Astrocyte (in vitro differentiated cells and primary cell): ENCODE data around the gene TRIM47. TPM values are rescaled to one million over a fixed set of nuclear protein-coding genes. Genes with fewer than 3 reads are reported as not detected.
A peak's percentile ranks its signal among the peaks of the same experiment; 100 is the strongest.

Experiments
- DNase-seq: peaks from one replicate; pipeline ENCODE4 v3.0.0-alpha.2; 2010; ENCODE audit warnings: low read depth
- FAIRE-seq: peaks from 2 replicates; lab custom pipeline; 2011; peaks lifted over from hg19 to GRCh38; lab: Jason Lieb, UNC
- H2AFZ ChIP-seq: 2 replicates; pipeline ENCODE4 v1.6.0; 2012; ENCODE audit warnings: low read depth, low read length, inconsistent platforms
- H3K27ac ChIP-seq: 2 replicates; pipeline ENCODE4 v1.5.1; 2011; ENCODE audit warnings: low read depth, low read length, inconsistent platforms
- H3K27me3 ChIP-seq: 2 replicates; pipeline ENCODE4 v1.6.0; 2011; ENCODE audit warnings: low read length, inconsistent platforms; ENCODE audit not compliant: insufficient read depth
- H3K36me3 ChIP-seq: 2 replicates; pipeline ENCODE4 v1.5.1; 2011; ENCODE audit warnings: low read length, inconsistent platforms; ENCODE audit not compliant: insufficient read depth
- H3K4me1 ChIP-seq: 2 replicates; pipeline ENCODE4 v1.5.1; 2011; ENCODE audit warnings: low read length, inconsistent platforms; ENCODE audit not compliant: insufficient read depth
- H3K4me2 ChIP-seq: 2 replicates; pipeline ENCODE4 v1.6.0; 2012; ENCODE audit warnings: low read length, inconsistent platforms
- H3K4me3 ChIP-seq: 2 replicates; pipeline ENCODE4 v1.5.1; 2011; ENCODE audit warnings: low read depth, mild to moderate bottlenecking, low read length, inconsistent platforms; ENCODE audit not compliant: insufficient read depth
- H3K79me2 ChIP-seq: 2 replicates; pipeline ENCODE4 v1.6.0; 2012; ENCODE audit warnings: mild to moderate bottlenecking, low read length, inconsistent platforms; ENCODE audit not compliant: insufficient read depth
- H3K9ac ChIP-seq: 2 replicates; pipeline ENCODE4 v1.6.0; 2012; ENCODE audit warnings: mild to moderate bottlenecking, low read length, inconsistent platforms
- H3K9me3 ChIP-seq: 2 replicates; pipeline ENCODE4 v1.5.1; 2012; ENCODE audit warnings: low read depth, mild to moderate bottlenecking, low read length, inconsistent platforms; ENCODE audit not compliant: insufficient read depth
- H4K20me1 ChIP-seq: 2 replicates; pipeline ENCODE4 v1.6.0; 2012; ENCODE audit warnings: low read length, inconsistent platforms; ENCODE audit not compliant: insufficient read depth
- H3K27ac Mint-ChIP-seq: one replicate; pipeline ENCODE4 v1.8.0; 2021; ENCODE audit warnings: mild to moderate bottlenecking, mixed read lengths; ENCODE audit not compliant: unreplicated experiment
- H3K27me3 Mint-ChIP-seq: one replicate; pipeline ENCODE4 v1.8.0; 2021; ENCODE audit warnings: low read depth, mixed read lengths; ENCODE audit not compliant: unreplicated experiment
- H3K36me3 Mint-ChIP-seq: one replicate; pipeline ENCODE4 v1.8.0; 2021; ENCODE audit warnings: low read depth, mixed read lengths; ENCODE audit not compliant: unreplicated experiment
- H3K4me1 Mint-ChIP-seq: one replicate; pipeline ENCODE4 v1.8.0; 2021; ENCODE audit warnings: low read depth, mixed read lengths; ENCODE audit not compliant: unreplicated experiment
- H3K4me3 Mint-ChIP-seq: one replicate; pipeline ENCODE4 v1.8.0; 2021; ENCODE audit warnings: mild to moderate bottlenecking, moderate library complexity, mixed read lengths; ENCODE audit not compliant: unreplicated experiment
- H3K9me3 Mint-ChIP-seq: one replicate; pipeline ENCODE4 v1.8.0; 2021; ENCODE audit warnings: mild to moderate bottlenecking, mixed read lengths; ENCODE audit not compliant: unreplicated experiment
- EZH2 ChIP-seq: IDR thresholded peaks from 2 replicates; pipeline ENCODE4 v1.6.1; 2012; ENCODE audit warnings: mild to moderate bottlenecking, low read length, inconsistent platforms; ENCODE audit not compliant: insufficient read depth
- total RNA-seq: library from RNA; stranded (reverse); gene quantifications from 2 replicates; pipeline ENCODE4 v1.2.1, GENCODE V29; 2021
- TF ChIP-seq, protein P1 (sequence below): IDR thresholded peaks from 2 replicates; pipeline ENCODE4 v1.5.1; 2011; ENCODE audit warnings: low read depth, mild to moderate bottlenecking, inconsistent platforms, low read length, moderate library complexity; ENCODE audit not compliant: insufficient read depth

The TRIM47 gene
- total RNA-seq, 1 donor from 2014 or later: 5.9 TPM

- H3K4me2 ChIP-seq: peak overlapping the region; percentile 23
- FAIRE-seq (no peak), DNase-seq (no peak)
- peak overlapping the region; percentile 54 for H3K4me3 Mint-ChIP-seq
- H3K36me3 Mint-ChIP-seq: peaks cover 1% of the 10 kb centered on the region
- no peaks in the 10 kb centered on the region for H3K36me3 ChIP-seq
- H3K27me3 Mint-ChIP-seq: peaks cover 6% of the 10 kb centered on the region
- no peaks in the 10 kb centered on the region for H3K27me3 ChIP-seq
- H3K27ac ChIP-seq: peak overlapping the region; percentile 32
- H3K27ac Mint-ChIP-seq: no peak overlapping the region
- no peaks in the 10 kb centered on the region for H4K20me1 ChIP-seq
- H3K79me2 ChIP-seq: no peaks in the 10 kb centered on the region
- peaks cover 11% of the 10 kb centered on the region for H3K4me1 ChIP-seq
- H3K4me3 ChIP-seq: no peak overlapping the region
- H3K4me1 Mint-ChIP-seq: peaks cover 10% of the 10 kb centered on the region
- H2AFZ ChIP-seq: no peak overlapping the region
- no peak for TF ChIP-seq EZH2
- TF ChIP-seq, protein P1, sequence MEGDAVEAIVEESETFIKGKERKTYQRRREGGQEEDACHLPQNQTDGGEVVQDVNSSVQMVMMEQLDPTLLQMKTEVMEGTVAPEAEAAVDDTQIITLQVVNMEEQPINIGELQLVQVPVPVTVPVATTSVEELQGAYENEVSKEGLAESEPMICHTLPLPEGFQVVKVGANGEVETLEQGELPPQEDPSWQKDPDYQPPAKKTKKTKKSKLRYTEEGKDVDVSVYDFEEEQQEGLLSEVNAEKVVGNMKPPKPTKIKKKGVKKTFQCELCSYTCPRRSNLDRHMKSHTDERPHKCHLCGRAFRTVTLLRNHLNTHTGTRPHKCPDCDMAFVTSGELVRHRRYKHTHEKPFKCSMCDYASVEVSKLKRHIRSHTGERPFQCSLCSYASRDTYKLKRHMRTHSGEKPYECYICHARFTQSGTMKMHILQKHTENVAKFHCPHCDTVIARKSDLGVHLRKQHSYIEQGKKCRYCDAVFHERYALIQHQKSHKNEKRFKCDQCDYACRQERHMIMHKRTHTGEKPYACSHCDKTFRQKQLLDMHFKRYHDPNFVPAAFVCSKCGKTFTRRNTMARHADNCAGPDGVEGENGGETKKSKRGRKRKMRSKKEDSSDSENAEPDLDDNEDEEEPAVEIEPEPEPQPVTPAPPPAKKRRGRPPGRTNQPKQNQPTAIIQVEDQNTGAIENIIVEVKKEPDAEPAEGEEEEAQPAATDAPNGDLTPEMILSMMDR: no peak
- peak overlapping the region; percentile 47 for H3K9ac ChIP-seq
- no peaks in the 10 kb centered on the region for H3K9me3 Mint-ChIP-seq
- no peaks in the 10 kb centered on the region for H3K9me3 ChIP-seq
These were observed 45.6 kb downstream of the TRIM47 start for GRCh38 chr17:75832652-75833400.

GRCh38 chr17:75832164-75832651 lies 46.2 kb downstream of the TRIM47 start:
- DNase-seq (peak; percentile 89), FAIRE-seq (no peak)
- H3K4me1 Mint-ChIP-seq: peaks cover 10% of the 10 kb centered on the region
- Histone ChIP-seq H3K9me3 (no peaks in the 10 kb centered on the region), H3K4me1 (peaks cover 17% of the 10 kb centered on the region), H3K36me3 (no peaks in the 10 kb centered on the region), H4K20me1 (no peaks in the 10 kb centered on the region), H2AFZ (no peak overlapping the region), H3K79me2 (no peaks in the 10 kb centered on the region), H3K4me3 (no peak overlapping the region), H3K27ac (peak overlapping the region; percentile 32), H3K27me3 (no peaks in the 10 kb centered on the region), H3K9ac (peak overlapping the region; percentile 47), H3K4me2 (peak overlapping the region; percentile 23)
- H3K27ac Mint-ChIP-seq: peak overlapping the region; percentile 58
- no peak for TF ChIP-seq EZH2
- TF ChIP-seq, protein P1: no peak
- H3K27me3 Mint-ChIP-seq: peaks cover 6% of the 10 kb centered on the region
- no peaks in the 10 kb centered on the region for H3K36me3 Mint-ChIP-seq
- no peak overlapping the region for H3K4me3 Mint-ChIP-seq
- H3K9me3 Mint-ChIP-seq: no peaks in the 10 kb centered on the region
